Astrocyte (in vitro differentiated cells and primary cell): Measurements from ENCODE around the gene GSK3B.

Experiments
- EZH2 ChIP-seq: IDR thresholded peaks from 2 replicates; pipeline ENCODE4 v1.6.1; 2012; ENCODE audit warnings: mild to moderate bottlenecking, low read length, inconsistent platforms; ENCODE audit not compliant: insufficient read depth
- TF ChIP-seq, protein P1 (sequence below): IDR thresholded peaks from 2 replicates; pipeline ENCODE4 v1.5.1; 2011; ENCODE audit warnings: low read depth, mild to moderate bottlenecking, inconsistent platforms, low read length, moderate library complexity; ENCODE audit not compliant: insufficient read depth

DNA sequence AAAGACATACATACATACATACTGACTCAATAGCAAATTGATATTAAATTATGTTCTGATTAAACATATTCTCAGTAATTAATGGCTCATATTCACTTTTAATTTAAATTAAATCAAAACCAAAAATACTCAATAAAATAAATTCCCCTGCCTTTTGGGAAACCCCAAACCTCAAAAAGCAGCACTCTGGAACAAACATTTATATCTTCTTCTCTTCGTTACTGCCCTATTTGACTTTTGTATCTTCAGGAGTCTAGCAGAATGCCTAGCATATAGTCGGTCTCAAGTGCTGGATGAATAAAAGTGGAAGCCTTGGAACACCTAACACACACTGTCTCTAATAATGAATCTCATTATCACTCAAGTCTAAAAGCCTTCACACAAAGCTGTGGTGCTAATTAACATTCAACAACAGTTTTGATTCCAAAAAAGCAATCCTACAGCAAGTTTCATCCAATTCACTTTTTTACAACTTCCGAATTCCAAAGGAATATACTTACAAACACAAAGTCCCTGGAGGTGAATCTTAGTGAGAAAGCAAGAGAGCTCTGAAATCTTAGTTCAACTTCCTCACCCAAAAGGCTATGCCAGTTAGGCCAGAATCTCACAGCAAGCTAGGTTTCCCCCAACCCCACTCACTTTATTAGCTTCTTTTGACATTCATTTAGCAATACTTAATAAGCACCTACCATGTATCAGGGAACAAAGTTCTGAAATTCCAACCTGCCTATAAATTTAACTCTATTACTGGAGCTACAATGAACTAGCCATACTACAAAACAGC is 35.0 kb downstream of the GSK3B start:
- TF ChIP-seq, protein P1, sequence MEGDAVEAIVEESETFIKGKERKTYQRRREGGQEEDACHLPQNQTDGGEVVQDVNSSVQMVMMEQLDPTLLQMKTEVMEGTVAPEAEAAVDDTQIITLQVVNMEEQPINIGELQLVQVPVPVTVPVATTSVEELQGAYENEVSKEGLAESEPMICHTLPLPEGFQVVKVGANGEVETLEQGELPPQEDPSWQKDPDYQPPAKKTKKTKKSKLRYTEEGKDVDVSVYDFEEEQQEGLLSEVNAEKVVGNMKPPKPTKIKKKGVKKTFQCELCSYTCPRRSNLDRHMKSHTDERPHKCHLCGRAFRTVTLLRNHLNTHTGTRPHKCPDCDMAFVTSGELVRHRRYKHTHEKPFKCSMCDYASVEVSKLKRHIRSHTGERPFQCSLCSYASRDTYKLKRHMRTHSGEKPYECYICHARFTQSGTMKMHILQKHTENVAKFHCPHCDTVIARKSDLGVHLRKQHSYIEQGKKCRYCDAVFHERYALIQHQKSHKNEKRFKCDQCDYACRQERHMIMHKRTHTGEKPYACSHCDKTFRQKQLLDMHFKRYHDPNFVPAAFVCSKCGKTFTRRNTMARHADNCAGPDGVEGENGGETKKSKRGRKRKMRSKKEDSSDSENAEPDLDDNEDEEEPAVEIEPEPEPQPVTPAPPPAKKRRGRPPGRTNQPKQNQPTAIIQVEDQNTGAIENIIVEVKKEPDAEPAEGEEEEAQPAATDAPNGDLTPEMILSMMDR, result no peak
- no peak for TF ChIP-seq EZH2
